GM12891 (cell line): Measurements from ENCODE around the gene FSTL5.

ENCODE experiments used
- DNase-seq: peaks from one replicate; pipeline ENCODE4 v3.0.0; 2011; ENCODE audit warnings: low spot score; ENCODE audit not compliant: insufficient read length
- FAIRE-seq: peaks from 2 replicates; lab custom pipeline; 2011; peaks lifted over from hg19 to GRCh38; lab: Jason Lieb, UNC
- PAX5 ChIP-seq: IDR thresholded peaks from 2 replicates; pipeline ENCODE4 v1.6.1; 2011; ENCODE audit warnings: low read length, moderate library complexity, mild to moderate bottlenecking; ENCODE audit not compliant: insufficient read depth, severe bottlenecking
- POLR2A ChIP-seq: IDR thresholded peaks from 2 replicates; pipeline ENCODE4 v1.6.1; 2011; ENCODE audit warnings: low read depth, low read length, control low read depth
- POLR2AphosphoS5 ChIP-seq: IDR thresholded peaks from 2 replicates; pipeline ENCODE4 v1.6.1; 2011; ENCODE audit warnings: low read depth, low read length, control low read depth
- POU2F2 ChIP-seq: IDR thresholded peaks from 2 replicates; pipeline ENCODE4 v1.6.1; 2011; ENCODE audit warnings: low read depth, mild to moderate bottlenecking, control low read depth, low read length, moderate library complexity
- SPI1 ChIP-seq: IDR thresholded peaks from 2 replicates; pipeline ENCODE4 v1.6.1; 2011; ENCODE audit warnings: low read depth, low read length, control low read depth
- TAF1 ChIP-seq: IDR thresholded peaks from 2 replicates; pipeline ENCODE4 v1.6.1; 2011; ENCODE audit warnings: low read depth, low read length, control low read depth

The FSTL5 gene

DNA sequence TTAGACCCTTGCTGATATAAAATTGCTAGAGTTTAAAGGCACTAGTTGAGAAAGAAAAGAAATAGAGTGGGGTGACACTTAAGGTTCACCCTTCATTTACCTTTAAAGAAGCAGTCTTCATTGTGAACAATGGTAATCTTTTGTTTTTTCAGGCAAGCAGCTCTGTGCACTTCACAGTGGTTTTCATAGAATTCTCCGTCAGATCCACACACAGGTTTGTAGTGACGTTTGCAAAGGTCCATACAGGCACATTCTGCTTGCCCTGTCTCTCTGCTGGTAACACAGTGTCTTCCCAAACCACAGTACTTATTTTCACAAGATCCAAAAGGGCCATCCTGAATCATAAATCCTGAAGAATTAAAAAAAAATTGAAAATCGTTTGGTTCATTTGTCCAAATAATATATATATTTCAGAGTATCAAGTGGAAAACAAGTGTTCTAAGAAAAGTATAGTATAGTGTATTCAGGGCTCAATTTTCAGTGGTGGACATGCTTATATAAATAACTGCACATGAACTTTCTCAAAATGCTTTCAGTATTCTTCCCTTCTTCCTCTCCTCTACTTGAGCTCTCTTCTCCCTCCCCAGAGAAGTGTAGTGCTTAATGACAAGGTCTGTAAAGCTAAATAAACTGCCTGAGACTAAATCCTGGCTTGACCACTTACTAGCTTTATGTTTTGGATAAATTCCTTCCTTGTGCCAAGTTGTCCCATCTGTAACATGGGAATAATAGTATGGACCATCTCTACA lies 243.3 kb downstream of the FSTL5 start:
- DNase-seq (no peak), FAIRE-seq (no peak)
- TF ChIP-seq SPI1: no peak
- no peak for TF ChIP-seq POLR2AphosphoS5
- no peak for TF ChIP-seq POLR2A
- no peak for TF ChIP-seq TAF1
- no peak for TF ChIP-seq POU2F2
- no peak for TF ChIP-seq PAX5

DNA sequence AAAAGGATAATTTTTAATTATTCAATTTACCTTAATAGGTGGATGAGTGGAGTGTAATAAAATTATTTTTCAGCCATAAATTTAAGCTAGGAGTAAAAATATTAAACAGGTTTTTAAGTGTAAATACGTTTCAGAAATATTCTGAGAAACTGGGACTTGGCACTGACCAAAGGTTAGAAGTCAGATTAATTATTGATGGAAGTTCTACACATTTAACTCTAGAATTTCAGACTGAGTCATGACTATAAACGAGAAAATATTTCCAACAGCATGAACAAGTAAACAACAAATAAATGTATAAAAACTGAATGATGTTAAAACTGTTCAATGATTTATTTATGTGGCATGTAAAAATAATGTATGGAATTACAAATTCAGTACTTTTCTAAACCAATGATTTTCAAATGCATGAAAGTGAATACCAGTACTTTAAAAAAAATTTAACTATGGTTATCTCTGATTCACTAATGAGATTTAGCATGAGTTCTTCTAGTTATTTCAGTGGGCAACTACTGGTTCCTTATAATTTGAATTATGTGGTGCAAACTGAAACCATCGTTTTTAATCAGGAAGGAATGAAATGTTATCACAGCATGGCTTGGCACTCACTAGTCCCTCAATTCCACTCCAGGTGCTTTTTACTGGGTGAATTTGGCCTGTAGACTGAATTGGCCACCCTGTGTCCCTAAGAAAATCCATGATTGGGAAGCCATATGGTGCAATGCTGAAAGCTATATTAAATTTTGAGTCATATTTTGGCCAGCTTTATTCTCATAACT lies 244.2 kb downstream of the FSTL5 start:
- FAIRE-seq: no peak
- no peak for DNase-seq
- TF ChIP-seq TAF1 (no peak), SPI1 (no peak), POU2F2 (no peak)

DNA sequence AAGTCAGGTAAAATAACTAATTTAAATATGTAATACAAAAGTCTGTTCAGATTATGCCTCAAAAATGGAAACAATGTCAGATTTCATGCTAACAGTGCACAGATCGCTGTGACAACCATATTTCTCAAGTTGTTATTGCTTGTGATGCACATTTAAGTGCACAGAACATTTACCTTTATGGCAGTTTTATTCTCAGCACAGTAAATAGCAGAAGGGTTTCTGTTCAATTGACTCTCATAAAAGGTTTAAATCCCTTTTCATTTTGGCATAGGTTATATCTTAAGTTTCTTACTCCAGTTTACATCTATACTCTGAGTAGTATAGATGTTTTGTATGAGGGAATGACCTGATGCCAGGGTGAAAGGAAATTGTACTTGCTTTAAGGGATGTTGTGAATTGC lies 247.8 kb downstream of the FSTL5 start:
- no peak for DNase-seq
- no peak for FAIRE-seq
- TF ChIP-seq POLR2AphosphoS5: no peak
- TF ChIP-seq PAX5: no peak
- TF ChIP-seq POU2F2: no peak
- no peak for TF ChIP-seq POLR2A
- no peak for TF ChIP-seq TAF1
- no peak for TF ChIP-seq SPI1

DNA sequence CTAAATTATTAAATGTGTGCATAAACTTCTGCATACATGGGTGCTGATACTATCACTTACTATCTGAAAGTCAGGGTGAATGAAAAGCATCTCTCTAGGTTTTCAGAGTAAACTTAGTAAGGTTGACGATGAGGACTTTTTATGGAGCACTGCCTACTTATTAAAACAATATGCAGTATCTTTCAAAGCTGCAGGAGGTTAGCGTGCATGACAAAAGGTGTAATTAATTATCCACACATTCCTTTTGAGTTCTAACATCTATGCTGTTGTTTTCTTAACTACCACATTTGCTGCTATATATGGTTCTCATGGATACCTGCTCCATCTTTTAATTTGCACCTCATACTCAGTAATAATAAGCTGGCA lies 256.2 kb downstream of the FSTL5 start:
- DNase-seq: no peak
- no peak for TF ChIP-seq POLR2A
- TF ChIP-seq SPI1: no peak
- TF ChIP-seq POLR2AphosphoS5: no peak
- no peak for TF ChIP-seq PAX5
- no peak for TF ChIP-seq POU2F2
- no peak for TF ChIP-seq TAF1
- FAIRE-seq: no peak

DNA sequence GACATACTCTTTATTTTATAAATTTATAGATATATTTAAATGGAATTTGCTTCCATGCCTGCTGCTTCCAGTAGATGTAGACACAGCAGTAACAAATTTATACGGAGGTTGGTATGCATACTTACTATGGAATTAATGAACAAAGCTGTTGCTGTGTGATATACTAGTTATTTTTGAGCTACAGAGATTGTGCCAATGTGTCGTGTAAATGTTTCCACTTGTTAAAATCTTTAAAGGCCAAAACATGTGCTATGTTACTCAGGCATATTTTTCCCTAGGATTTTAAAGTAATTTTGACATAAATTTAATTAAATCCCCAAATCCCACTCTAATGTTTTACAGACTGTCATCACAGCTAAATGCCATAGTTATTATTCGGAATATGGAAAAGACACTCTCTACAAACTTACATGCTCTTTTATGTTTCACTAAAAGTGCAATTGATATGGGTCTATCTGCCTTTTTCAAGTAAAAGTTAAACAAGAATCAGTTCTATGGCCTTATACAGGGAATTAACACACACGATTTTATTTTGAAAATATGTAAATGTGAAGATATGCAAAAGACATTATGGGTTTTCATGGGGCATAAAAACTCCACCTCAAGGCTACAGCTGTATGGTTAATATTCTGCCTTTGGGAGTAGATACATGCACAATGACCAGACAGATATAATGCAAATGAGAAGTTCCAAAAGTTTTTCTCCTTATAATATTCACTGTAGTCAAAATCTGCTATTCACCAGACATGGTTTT lies 256.8 kb downstream of the FSTL5 start:
- TF ChIP-seq POLR2AphosphoS5: no peak
- TF ChIP-seq POU2F2: no peak
- TF ChIP-seq SPI1: no peak
- no peak for TF ChIP-seq TAF1
- no peak for TF ChIP-seq POLR2A
- no peak for TF ChIP-seq PAX5
- DNase-seq (no peak), FAIRE-seq (no peak)

DNA sequence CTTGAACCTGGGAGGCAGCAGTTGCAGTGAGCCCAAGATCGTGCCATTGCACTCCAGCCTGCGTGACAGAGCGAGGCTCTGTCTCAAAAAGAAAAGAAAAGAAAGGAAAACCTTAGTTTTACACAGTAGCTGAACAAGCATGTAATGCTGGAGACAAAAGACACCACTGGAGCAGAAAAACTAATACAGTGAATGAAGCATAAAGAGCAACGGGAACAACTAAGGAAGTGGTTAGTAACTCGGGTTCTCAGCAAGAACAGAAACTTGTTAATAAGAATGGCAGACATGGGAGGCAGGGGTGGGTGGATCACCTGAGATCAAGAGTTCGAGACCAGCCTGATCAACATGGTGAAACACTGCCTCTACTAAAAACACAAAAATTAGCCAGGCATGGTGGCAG lies 263.7 kb downstream of the FSTL5 start:
- FAIRE-seq (no peak), DNase-seq (no peak)
- TF ChIP-seq POU2F2: no peak
- TF ChIP-seq POLR2A: no peak
- no peak for TF ChIP-seq SPI1
- no peak for TF ChIP-seq TAF1
- TF ChIP-seq PAX5: no peak
- TF ChIP-seq POLR2AphosphoS5: no peak

GRCh38 chr4:161894493-161895167 lies 269.2 kb downstream of the FSTL5 start:
- FAIRE-seq: no peak
- TF ChIP-seq SPI1: no peak
- TF ChIP-seq PAX5: no peak
- no peak for TF ChIP-seq POLR2AphosphoS5
- TF ChIP-seq TAF1: no peak
- TF ChIP-seq POU2F2: no peak
- no peak for TF ChIP-seq POLR2A
- DNase-seq: no peak

DNA sequence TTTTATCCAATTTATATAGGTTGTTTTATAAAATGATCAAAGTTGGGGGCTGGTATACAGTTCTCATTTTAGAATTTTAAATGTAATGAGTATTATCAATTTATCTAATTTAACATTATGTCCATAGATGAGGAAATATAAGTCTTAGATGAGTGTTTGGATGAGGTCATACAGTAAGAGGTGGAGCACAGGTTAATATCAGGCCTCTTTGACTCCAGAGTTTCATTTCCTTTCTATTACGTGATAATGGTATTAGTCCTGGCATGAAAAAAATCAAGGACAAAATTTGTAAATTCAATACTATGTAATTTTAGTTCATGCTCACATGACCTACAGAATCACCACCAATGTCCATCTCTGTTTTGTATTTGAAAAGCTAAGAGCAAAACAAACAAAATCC lies 269.8 kb downstream of the FSTL5 start:
- DNase-seq (no peak), FAIRE-seq (no peak)
- TF ChIP-seq SPI1 (no peak), TAF1 (no peak), POLR2A (no peak), POLR2AphosphoS5 (no peak), POU2F2 (no peak), PAX5 (no peak)

- FAIRE-seq (no peak), DNase-seq (no peak)
- TF ChIP-seq POLR2A (no peak), TAF1 (no peak), SPI1 (no peak), POU2F2 (no peak), POLR2AphosphoS5 (no peak), PAX5 (no peak)
Observed at GRCh38 chr4:161893566-161893965, 270.2 kb downstream of the FSTL5 start.

DNA sequence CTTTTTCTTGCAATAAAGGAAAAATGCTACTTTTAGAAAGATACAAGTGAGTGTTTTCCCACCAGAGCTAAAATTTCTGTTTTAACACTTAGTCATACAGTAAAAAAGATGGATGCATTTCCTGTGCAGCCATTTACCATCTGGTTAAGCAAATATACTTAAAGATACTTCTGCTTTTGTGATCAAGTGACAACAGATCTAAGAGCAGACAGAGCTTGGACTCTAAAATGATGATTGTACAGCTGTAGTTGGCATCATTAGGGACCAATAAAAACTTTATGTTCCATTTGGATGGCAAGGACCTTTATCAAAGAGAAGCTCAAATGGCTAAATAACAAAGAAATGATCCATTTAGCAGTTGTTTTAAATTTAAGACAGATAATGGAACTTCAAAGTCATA lies 270.8 kb downstream of the FSTL5 start:
- no peak for DNase-seq
- FAIRE-seq: no peak
- TF ChIP-seq POLR2AphosphoS5 (no peak), SPI1 (no peak), POU2F2 (no peak), POLR2A (no peak), TAF1 (no peak)
